Fibroblast of the aortic adventitia (primary cell): Measurements from ENCODE around the gene USP24. TPM values are rescaled to one million over a fixed set of nuclear protein-coding genes. Genes with fewer than 3 reads are reported as not detected.
A peak's percentile ranks its signal among the peaks of the same experiment; 100 is the strongest.

Experiments used
- DNase-seq: peaks from one replicate; pipeline ENCODE4 v3.0.0-alpha.2; 2010; ENCODE audit warnings: low read depth
- H3K4me3 ChIP-seq: 2 replicates; pipeline ENCODE4 v1.5.1; 2011; ENCODE audit warnings: low read depth, mild to moderate bottlenecking, control low read depth, low read length, moderate library complexity
- total RNA-seq: library from RNA; depleted of rRNA; stranded (reverse); fragments of >200 nt; gene quantifications from 2 replicates; pipeline ENCODE4 v1.2.3, GENCODE V29; 2012; ENCODE audit warnings: low replicate concordance
- TF ChIP-seq, protein P1 (sequence below): IDR thresholded peaks from 2 replicates; pipeline ENCODE4 v1.5.1; 2011; ENCODE audit warnings: mild to moderate bottlenecking, low read length, control low read depth, inconsistent platforms; ENCODE audit not compliant: insufficient read depth

USP24 gene
- total RNA-seq, 1 donor: 44.8 TPM

DNA sequence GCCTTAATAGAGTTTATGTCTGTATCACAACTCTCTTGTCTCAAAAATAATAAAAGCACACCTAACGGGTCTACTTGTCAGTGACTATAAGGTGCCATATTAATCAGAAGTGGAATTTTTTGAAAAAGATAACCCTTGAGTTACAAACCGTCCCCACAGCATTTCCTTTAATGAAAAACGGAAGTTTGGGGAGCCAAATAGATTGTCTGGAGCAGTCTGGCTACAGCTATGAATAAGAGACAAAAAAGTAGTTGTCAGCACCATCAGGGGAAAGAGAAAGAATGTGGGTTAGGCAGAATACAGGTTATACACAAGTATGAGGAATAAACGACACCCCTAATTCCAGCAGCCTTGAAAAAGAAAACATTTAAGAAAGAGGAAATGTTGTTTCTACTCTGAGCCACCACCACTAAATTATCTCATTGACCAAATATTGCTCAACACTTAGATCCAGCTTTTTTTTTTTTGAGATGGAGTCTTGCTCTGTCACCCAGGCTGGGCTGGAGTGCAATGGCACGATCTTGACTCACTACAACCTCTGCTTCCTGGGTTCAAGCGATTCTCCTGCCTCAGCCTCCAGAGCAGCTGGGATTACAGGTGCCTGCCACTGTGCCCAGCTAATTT lies 29.4 kb upstream of the USP24 start:
- TF ChIP-seq, protein P1, sequence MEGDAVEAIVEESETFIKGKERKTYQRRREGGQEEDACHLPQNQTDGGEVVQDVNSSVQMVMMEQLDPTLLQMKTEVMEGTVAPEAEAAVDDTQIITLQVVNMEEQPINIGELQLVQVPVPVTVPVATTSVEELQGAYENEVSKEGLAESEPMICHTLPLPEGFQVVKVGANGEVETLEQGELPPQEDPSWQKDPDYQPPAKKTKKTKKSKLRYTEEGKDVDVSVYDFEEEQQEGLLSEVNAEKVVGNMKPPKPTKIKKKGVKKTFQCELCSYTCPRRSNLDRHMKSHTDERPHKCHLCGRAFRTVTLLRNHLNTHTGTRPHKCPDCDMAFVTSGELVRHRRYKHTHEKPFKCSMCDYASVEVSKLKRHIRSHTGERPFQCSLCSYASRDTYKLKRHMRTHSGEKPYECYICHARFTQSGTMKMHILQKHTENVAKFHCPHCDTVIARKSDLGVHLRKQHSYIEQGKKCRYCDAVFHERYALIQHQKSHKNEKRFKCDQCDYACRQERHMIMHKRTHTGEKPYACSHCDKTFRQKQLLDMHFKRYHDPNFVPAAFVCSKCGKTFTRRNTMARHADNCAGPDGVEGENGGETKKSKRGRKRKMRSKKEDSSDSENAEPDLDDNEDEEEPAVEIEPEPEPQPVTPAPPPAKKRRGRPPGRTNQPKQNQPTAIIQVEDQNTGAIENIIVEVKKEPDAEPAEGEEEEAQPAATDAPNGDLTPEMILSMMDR: no peak
- peak; percentile 33 for DNase-seq
- no peak overlapping the region for H3K4me3 ChIP-seq

- H3K4me3 ChIP-seq: no peak overlapping the region
- DNase-seq: no peak
- TF ChIP-seq, protein P1: no peak
Measured at GRCh38 chr1:55243655-55244054, 28.5 kb upstream of the USP24 start.

- H3K4me3 ChIP-seq: no peak overlapping the region
Measured at GRCh38 chr1:55239548-55239947, 24.4 kb upstream of the USP24 start.

GRCh38 chr1:55235722-55236121 lies 20.6 kb upstream of the USP24 start:
- TF ChIP-seq, protein P1: no peak
- peak; percentile 57 for DNase-seq
- H3K4me3 ChIP-seq: no peak overlapping the region

More at GRCh38 chr1:55239548-55239947, 24.4 kb upstream of the USP24 start:
- TF ChIP-seq, protein P1: no peak
- no peak for DNase-seq

DNA sequence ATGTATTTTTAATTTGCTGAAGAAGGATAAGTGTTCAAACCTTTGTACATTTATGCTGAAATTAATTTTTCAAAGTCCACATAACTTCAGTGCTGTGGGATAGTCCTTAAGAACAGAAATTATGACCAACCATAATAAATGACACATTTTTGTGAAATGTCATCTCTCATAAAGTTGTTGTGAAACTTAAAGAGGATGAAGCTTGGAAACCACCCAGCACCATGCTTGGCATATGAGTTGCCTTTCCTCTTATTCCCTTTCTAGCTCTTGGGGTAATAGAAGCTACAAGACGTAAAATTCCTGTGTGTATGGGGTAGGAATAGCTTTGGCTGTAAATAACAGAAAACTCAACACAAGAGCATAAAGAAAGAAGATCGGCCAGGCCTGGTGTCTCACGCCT lies 18.9 kb upstream of the USP24 start:
- no peak for DNase-seq
- no peak overlapping the region for H3K4me3 ChIP-seq
- TF ChIP-seq, protein P1: no peak

DNA sequence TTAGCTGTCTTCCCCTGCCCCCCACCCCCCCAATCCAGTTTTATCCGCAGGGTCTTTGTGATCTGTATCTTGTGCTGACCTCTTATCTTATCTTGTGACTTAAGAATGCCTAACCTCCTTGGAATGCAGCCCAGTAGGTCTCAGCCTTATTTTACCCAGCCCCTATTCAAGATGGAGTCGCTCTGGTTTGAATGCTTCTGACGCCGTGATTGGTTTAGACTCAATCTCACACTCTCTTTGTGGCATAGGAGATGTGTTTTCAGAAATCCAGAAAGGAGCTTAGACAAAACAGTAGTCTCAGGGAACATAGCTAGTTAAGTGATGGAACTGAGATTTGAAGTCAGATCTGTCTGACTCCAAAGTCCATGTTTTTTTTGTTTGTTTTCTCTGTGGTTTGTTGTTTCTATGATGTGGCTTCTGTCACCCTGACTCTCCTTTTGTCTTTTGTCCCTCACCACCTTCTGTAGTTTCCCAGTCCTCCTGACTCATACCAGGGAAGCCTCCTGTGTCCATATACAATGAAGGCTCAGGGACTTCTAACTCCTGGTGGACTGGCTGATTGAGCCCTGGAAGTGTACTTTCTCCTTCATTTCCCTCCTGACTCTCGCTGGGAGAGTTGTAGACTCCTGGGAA lies 18.1 kb upstream of the USP24 start:
- H3K4me3 ChIP-seq: no peak overlapping the region
- DNase-seq: no peak
- TF ChIP-seq, protein P1: no peak
